Erythroblast (primary cell): Measurements from ENCODE around the gene PAFAH1B2.

ENCODE experiments used
- GATA1 ChIP-seq: IDR thresholded peaks from 2 replicates; pipeline ENCODE4 v1.6.1; 2011; ENCODE audit warnings: low read depth, mild to moderate bottlenecking, control low read depth, low read length, moderate library complexity
- POLR2A ChIP-seq: IDR thresholded peaks from 2 replicates; pipeline ENCODE4 v1.6.1; 2011; ENCODE audit warnings: mild to moderate bottlenecking, low read length

DNA sequence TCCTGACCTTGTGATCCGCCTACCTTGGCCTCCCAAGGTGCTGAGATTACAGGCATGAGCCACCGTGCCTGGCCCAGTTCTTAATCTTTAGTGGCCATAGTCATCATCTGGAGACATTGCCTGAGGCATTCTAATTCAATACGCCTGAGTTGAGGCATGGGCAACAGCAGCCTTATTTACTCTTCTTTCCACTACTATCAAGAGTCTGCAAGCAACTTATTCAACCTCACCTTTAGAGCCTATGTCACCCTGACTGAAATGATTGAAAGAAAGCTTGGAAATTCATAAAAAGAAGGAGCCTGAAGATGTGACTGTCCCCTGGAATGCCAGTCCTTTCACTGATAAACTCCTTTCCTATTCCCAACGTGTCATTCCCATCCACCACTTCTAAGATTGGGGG, 15.8 kb upstream of the PAFAH1B2 start:
- no peak for TF ChIP-seq POLR2A
- no peak for TF ChIP-seq GATA1
